HG02943 (cell line): Measurements from ENCODE around the gene FGD4.

Source experiments
- ATAC-seq: cut with Tn5 transposase; IDR thresholded peaks from one replicate; pipeline ENCODE4 v1.9.1; 2021; ENCODE audit warnings: mild to moderate bottlenecking, low read depth, moderate library complexity; ENCODE audit not compliant: unreplicated experiment

The FGD4 gene

GRCh38 chr12:32596030-32596429 is 196.7 kb downstream of the FGD4 start:
- ATAC-seq, result no peak

- ATAC-seq, result no peak
Observed at GRCh38 chr12:32598688-32599087, 199.3 kb downstream of the FGD4 start.

GRCh38 chr12:32600681-32601080 is 201.3 kb downstream of the FGD4 start:
- no peak for ATAC-seq

- ATAC-seq, result no peak
Observed at GRCh38 chr12:32603071-32603470, 203.7 kb downstream of the FGD4 start.

GRCh38 chr12:32603858-32604257 is 204.5 kb downstream of the FGD4 start:
- ATAC-seq, result no peak

- ATAC-seq, result no peak
Observed at GRCh38 chr12:32604565-32604964, 205.2 kb downstream of the FGD4 start.

GRCh38 chr12:32605326-32606095 is 206.2 kb downstream of the FGD4 start:
- ATAC-seq, result no peak

- no peak for ATAC-seq
Observed at GRCh38 chr12:32606443-32606842, 207.1 kb downstream of the FGD4 start.

GRCh38 chr12:32609966-32610365 is 210.6 kb downstream of the FGD4 start:
- ATAC-seq, result no peak

- no peak for ATAC-seq
Observed at GRCh38 chr12:32611986-32612385, 212.6 kb downstream of the FGD4 start.

- no peak for ATAC-seq
Observed at GRCh38 chr12:32612658-32613614, 213.6 kb downstream of the FGD4 start.

- no peak for ATAC-seq
Observed at GRCh38 chr12:32615441-32615840, 216.1 kb downstream of the FGD4 start.

- ATAC-seq, result no peak
Observed at GRCh38 chr12:32617534-32617933, 218.2 kb downstream of the FGD4 start.

- no peak for ATAC-seq
Observed at GRCh38 chr12:32618115-32618514, 218.8 kb downstream of the FGD4 start.

GRCh38 chr12:32627976-32628375 is 228.6 kb downstream of the FGD4 start:
- ATAC-seq, result no peak

- no peak for ATAC-seq
Observed at GRCh38 chr12:32641287-32641901, 242.0 kb downstream of the FGD4 start.

GRCh38 chr12:32644431-32644830 is 245.1 kb downstream of the FGD4 start:
- ATAC-seq, result no peak

GRCh38 chr12:32647275-32647674 is 247.9 kb downstream of the FGD4 start:
- ATAC-seq, result no peak

- no peak for ATAC-seq
Observed at GRCh38 chr12:32650508-32650907, 251.2 kb downstream of the FGD4 start.

GRCh38 chr12:32651151-32651955 is 252.0 kb downstream of the FGD4 start:
- no peak for ATAC-seq

GRCh38 chr12:32651956-32652210 is 252.5 kb downstream of the FGD4 start:
- no peak for ATAC-seq
